ENCODE results near the gene SKAP2. TPM values are rescaled to one million over a fixed set of nuclear protein-coding genes. Genes with fewer than 3 reads are reported as not detected.

SKAP2 gene
- total RNA-seq, 2 experiments from 2014 or later, result 12.9 to 16.0 TPM

DNA sequence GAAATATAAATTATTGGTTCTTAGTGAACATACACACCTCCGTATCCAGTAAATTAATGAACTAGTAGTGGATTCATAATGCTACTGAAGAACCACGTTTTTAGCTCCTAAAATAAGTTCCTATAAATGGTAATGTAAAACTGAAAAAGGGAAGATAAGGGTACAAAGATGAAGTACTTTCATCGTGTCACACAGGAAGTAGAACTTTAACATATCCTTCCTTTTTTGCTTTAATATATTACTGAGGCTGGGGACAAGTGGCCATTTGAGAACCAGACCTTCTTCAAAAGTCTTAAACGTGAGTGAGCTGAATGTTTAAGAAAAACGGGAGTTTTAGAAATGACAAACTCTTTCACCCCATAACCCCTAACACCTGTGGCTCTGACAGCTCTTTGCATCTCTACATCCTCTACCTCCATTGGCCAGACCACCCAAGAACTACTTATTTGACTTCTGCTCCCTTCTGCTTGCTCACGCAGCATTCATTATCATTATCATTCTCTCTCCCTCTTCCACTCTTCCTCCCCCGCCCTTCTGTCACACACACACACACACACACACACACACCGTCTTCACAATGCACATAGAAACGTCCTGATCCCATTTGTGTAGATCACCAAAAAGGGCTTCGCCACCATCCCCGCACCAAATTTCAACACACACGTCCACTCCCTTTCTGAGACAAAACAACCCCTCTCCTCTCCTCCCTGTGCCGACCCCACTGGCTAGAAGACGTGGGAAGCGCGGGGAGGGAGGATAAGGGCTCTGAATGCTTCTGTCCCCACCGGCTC is 677 bp downstream of the SKAP2 start:
- POLR2A ChIA-PET, result no interaction called here

DNA sequence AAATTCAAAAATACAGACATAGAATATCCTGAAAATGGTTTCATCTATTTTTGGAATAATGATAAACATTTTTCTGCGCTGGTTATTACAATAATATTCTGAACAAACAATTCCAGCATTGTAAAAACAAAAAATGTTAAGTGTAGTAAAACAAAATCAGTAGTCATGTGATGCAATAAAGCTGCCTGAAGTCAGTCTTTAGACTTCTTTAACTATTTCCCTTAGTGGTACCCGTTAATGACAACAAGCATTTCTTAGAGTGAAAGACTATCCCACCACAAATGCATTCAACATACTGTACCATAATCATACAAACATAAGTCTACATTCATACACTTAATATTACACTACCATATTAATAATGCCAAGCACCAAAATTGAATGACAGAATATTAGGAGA is 1.6 kb downstream of the SKAP2 start:
- ATAC-seq (ENCODE audit: low read depth), result no peak
- Mint-ChIP-seq H3K27me3 (peaks cover 49% of the 10 kb centered on the region), H3K9me3 (peaks cover 2% of the 10 kb centered on the region), H3K36me3 (peaks cover 1% of the 10 kb centered on the region), H3K27ac (no peak overlapping the region), H3K4me3 (no peak overlapping the region), H3K4me1 (peaks cover 16% of the 10 kb centered on the region)
- POLR2A ChIA-PET, result no interaction called here
- no peak for DNase-seq

More for the DNA sequence above, 677 bp downstream of the SKAP2 start:
- Mint-ChIP-seq H3K27ac (peak overlapping the region; percentile 89), H3K4me1 (peaks cover 13% of the 10 kb centered on the region), H3K36me3 (no peaks in the 10 kb centered on the region), H3K27me3 (peaks cover 44% of the 10 kb centered on the region), H3K9me3 (peaks cover 2% of the 10 kb centered on the region), H3K4me3 (peak overlapping the region; percentile 96)
- ATAC-seq (ENCODE audit: low read depth) (peak; percentile 7), DNase-seq (no peak)

DNA sequence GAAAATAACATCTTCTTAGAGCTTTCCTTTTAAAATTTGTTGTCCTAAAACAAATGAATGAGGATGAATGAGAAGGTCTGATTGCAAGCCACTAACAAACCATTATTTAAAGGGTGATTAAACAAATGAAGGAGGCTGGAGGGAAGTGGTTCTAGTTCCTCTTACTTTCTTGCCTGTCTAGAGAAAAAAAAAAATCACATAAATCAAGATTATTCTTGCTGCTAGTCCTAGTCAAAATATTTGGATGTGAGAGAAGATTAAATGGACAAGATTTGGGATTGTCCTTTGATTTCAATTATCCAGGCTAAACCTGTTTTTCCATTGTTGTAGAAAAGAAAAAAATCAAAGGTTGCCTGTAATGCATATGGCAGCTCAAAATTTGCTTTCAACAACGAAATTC is 3.3 kb downstream of the SKAP2 start:
- Mint-ChIP-seq H3K9me3 (no peaks in the 10 kb centered on the region), H3K36me3 (peaks cover 1% of the 10 kb centered on the region), H3K27ac (no peak overlapping the region), H3K4me3 (no peak overlapping the region), H3K27me3 (peaks cover 54% of the 10 kb centered on the region), H3K4me1 (peaks cover 20% of the 10 kb centered on the region)
- ATAC-seq (ENCODE audit: low read depth) (no peak), DNase-seq (no peak)
- POLR2A ChIA-PET, result no interaction called here

DNA sequence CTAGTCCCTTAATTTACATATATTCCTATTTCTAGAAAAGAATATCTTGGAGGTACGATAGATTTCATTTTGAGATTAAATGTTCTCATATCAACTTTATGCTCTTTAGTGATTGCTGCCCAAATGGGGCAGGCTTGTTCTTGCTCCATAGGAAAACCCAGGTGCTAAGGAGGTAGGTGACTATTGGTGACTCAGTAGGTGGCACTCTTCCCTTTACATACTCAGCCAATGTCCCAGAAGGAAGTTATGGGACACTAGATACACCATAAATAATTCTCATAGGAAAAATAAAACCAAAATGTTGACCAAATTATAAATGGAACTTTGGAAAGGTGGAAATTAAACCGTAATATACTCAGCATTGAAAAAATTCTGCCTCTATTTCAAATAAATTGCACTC is 4.0 kb downstream of the SKAP2 start:
- Mint-ChIP-seq H3K4me3 (no peak overlapping the region), H3K27me3 (peaks cover 59% of the 10 kb centered on the region), H3K9me3 (no peaks in the 10 kb centered on the region), H3K27ac (no peak overlapping the region), H3K4me1 (peaks cover 20% of the 10 kb centered on the region), H3K36me3 (peaks cover 1% of the 10 kb centered on the region)
- POLR2A ChIA-PET, result no interaction called here
- DNase-seq (no peak), ATAC-seq (ENCODE audit: low read depth) (no peak)

DNA sequence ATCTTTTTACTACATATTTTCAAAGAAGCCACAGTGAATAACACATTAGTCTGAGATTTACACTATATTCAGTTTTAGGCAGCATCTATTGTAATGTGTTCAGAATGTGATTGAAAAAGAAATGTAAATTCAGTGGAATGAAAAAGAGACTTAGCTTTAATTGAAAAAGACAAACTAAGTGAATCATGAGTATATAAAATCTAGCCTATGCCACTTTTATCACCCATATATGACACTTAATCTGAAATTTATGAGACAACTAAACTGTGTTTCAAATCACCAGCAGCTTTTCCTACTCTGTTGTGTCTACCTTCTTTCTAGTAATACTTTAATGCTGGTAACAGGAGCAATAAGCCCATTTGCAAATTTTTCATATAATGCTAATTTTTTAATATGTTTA is 4.7 kb downstream of the SKAP2 start:
- no peak overlapping the region for H3K27ac Mint-ChIP-seq
- H3K4me1 Mint-ChIP-seq, result peaks cover 18% of the 10 kb centered on the region
- no peak overlapping the region for H3K4me3 Mint-ChIP-seq
- POLR2A ChIA-PET, result no interaction called here
- peaks cover 1% of the 10 kb centered on the region for H3K36me3 Mint-ChIP-seq
- ATAC-seq (ENCODE audit: low read depth) (no peak), DNase-seq (no peak)
- no peaks in the 10 kb centered on the region for H3K9me3 Mint-ChIP-seq
- peaks cover 63% of the 10 kb centered on the region for H3K27me3 Mint-ChIP-seq

DNA sequence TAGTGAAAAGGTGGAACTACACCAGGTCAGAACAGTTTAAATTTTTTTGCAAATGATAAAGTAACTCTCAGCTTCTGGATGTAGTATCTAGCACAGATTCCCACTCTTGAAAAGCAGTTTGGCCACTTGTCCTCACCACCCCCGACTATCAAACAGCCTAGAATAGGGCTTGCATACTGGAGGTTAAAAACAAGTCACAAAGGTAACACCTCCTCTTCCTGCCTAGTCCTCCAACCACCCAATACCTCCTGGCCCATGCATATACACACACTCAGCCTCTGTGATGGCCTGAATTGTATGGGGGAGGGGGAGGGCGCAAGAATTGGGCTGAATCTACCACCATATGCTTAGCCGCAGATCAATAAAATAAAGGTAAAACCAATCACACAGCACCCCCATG is 5.7 kb downstream of the SKAP2 start:
- H3K4me1 Mint-ChIP-seq, result peaks cover 13% of the 10 kb centered on the region
- no peak overlapping the region for H3K4me3 Mint-ChIP-seq
- POLR2A ChIA-PET, result interaction anchor here (0.6 kb wide), 1 partner anchor 1283 kb away, joined by 4 read pairs; no protein-coding TSS in a partner anchor
- ATAC-seq (ENCODE audit: low read depth) (no peak), DNase-seq (no peak)
- no peak overlapping the region for H3K27ac Mint-ChIP-seq
- H3K9me3 Mint-ChIP-seq, result no peaks in the 10 kb centered on the region
- peaks cover 1% of the 10 kb centered on the region for H3K36me3 Mint-ChIP-seq
- H3K27me3 Mint-ChIP-seq, result peaks cover 60% of the 10 kb centered on the region

DNA sequence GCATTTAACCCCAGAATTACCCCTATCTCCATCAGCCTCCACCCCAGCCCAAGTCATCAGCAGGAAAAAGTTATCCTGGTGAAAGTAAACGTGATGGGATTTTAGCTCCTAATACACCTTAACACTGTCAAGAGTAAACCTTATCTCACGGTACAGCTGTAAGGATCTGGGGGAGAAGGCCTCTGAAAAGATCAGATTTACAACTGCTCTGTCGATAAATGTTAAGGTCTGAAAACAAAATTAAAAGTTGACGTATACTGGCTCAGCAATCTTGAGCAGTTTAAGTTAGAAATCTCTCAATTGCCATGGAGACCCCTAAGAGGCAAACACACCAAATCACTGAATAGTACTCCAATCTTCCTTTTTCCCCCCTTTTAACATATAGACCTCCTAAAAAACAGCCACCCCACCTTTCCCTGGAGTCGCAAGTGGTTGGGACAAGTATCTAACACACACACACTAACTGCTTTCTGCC is 6.1 kb downstream of the SKAP2 start:
- ATAC-seq (ENCODE audit: low read depth) (no peak), DNase-seq (no peak)
- H3K36me3 Mint-ChIP-seq, result peaks cover 1% of the 10 kb centered on the region
- no peaks in the 10 kb centered on the region for H3K9me3 Mint-ChIP-seq
- H3K4me3 Mint-ChIP-seq, result no peak overlapping the region
- H3K27ac Mint-ChIP-seq, result no peak overlapping the region
- peaks cover 9% of the 10 kb centered on the region for H3K4me1 Mint-ChIP-seq
- peaks cover 58% of the 10 kb centered on the region for H3K27me3 Mint-ChIP-seq
- POLR2A ChIA-PET, result no interaction called here

DNA sequence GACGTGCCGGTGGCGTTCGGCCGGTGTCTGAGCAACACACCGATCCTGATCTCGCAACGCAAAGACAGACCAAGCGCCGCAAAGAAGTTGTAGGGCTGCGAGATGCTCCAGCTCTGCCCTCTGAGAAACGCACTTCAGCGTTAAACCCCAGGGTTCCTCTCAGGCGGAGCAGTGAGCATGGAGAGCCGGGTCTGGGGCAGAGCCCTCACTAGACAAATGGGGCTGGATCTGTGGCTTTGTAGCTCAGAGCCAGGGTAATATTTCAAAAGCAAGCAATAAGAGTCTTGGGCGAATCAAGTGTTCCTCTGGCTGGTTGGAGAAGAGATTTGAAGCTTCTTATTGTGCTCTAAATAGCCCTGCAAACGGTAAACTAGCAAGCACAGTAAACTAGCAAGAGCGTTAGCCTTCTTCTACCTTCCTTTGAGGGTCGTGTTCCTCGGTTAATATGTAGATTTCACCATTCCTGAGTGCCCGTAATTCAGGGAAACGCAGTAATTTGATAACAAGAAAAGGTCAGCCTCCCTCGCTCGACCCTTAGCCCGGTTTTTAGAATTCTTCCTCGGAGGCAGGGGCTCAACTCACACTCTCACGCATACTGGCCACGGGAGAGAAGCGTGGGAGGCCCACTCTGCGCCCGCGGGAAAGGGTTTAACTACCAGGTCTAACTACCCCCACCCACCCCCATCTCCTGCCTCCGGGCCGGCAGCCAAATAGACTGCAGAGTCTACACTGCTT is 6.7 kb downstream of the SKAP2 start:
- H3K4me1 Mint-ChIP-seq, result peaks cover 7% of the 10 kb centered on the region
- no peak overlapping the region for H3K4me3 Mint-ChIP-seq
- H3K27ac Mint-ChIP-seq, result no peak overlapping the region
- no peaks in the 10 kb centered on the region for H3K9me3 Mint-ChIP-seq
- peaks cover 1% of the 10 kb centered on the region for H3K36me3 Mint-ChIP-seq
- peaks cover 58% of the 10 kb centered on the region for H3K27me3 Mint-ChIP-seq
- POLR2A ChIA-PET, result interaction anchor here (0.7 kb wide), 1 partner anchor 15 kb away, joined by 3 read pairs; no protein-coding TSS in a partner anchor
- DNase-seq (no peak), ATAC-seq (ENCODE audit: low read depth) (no peak)

DNA sequence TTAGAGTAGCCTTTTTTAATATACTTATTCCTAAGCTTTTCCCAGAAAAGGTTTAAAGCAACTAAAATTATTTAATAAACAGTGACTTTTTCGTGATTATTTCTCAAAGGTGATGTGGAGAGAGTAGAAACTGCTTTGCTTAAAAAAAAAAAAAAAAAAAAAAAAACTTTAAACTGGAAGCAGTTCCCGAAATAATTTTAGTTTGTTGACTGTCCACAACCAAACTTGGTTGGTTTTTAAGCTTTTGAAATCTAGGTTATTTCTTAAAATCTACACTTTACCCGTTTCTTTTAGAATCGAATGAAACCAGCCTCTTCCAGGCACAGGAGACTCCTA is 7.3 kb downstream of the SKAP2 start:
- POLR2A ChIA-PET, result interaction anchor here (0.7 kb wide), 1 partner anchor 16 kb away, joined by 3 read pairs; no protein-coding TSS in a partner anchor
- Mint-ChIP-seq H3K9me3 (no peaks in the 10 kb centered on the region), H3K27me3 (peaks cover 53% of the 10 kb centered on the region), H3K4me3 (no peak overlapping the region), H3K27ac (no peak overlapping the region), H3K4me1 (peaks cover 7% of the 10 kb centered on the region), H3K36me3 (peaks cover 1% of the 10 kb centered on the region)
- ATAC-seq (ENCODE audit: low read depth) (no peak), DNase-seq (no peak)

DNA sequence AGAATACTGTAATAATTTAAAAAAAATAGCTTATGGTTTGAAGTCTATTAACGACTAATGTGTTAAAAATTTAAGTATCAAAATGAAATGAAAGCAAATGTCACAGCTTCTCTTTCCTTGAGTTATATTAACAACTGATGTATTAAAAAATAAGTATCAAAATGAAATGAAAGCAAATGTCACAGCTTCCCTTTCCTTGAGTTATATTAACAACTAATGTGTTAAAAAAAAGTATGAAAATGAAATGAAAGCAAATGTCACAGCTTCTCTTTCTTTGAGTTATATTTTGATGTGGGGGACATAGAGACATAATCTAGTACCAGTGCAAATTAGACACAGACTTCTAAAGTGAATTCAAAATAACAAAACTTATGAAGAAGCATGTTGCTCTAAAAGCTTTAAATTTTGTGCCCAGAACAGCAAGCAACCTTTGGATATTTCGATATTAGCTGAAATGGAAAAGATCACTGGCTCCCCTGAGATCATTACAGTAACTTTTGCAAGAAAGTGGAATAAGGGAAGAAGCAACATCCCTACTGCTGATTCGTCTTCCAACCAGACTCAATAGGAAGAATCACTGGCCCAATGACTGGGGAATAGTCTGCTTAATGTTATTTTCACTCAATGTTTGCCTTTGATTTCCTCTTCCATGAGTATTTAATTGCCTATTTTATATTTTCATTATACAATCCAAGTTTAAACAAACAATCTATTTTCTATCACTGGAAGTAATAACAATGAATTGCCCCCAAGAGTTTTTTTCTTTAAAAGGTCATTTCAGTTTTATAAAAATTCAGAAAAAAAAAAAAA is 8.0 kb downstream of the SKAP2 start:
- H3K4me1 Mint-ChIP-seq, result peaks cover 7% of the 10 kb centered on the region
- H3K27ac Mint-ChIP-seq, result no peak overlapping the region
- ATAC-seq (ENCODE audit: low read depth) (no peak), DNase-seq (no peak)
- peaks cover 1% of the 10 kb centered on the region for H3K36me3 Mint-ChIP-seq
- H3K4me3 Mint-ChIP-seq, result no peak overlapping the region
- POLR2A ChIA-PET, result no interaction called here
- H3K27me3 Mint-ChIP-seq, result peaks cover 48% of the 10 kb centered on the region
- no peaks in the 10 kb centered on the region for H3K9me3 Mint-ChIP-seq

DNA sequence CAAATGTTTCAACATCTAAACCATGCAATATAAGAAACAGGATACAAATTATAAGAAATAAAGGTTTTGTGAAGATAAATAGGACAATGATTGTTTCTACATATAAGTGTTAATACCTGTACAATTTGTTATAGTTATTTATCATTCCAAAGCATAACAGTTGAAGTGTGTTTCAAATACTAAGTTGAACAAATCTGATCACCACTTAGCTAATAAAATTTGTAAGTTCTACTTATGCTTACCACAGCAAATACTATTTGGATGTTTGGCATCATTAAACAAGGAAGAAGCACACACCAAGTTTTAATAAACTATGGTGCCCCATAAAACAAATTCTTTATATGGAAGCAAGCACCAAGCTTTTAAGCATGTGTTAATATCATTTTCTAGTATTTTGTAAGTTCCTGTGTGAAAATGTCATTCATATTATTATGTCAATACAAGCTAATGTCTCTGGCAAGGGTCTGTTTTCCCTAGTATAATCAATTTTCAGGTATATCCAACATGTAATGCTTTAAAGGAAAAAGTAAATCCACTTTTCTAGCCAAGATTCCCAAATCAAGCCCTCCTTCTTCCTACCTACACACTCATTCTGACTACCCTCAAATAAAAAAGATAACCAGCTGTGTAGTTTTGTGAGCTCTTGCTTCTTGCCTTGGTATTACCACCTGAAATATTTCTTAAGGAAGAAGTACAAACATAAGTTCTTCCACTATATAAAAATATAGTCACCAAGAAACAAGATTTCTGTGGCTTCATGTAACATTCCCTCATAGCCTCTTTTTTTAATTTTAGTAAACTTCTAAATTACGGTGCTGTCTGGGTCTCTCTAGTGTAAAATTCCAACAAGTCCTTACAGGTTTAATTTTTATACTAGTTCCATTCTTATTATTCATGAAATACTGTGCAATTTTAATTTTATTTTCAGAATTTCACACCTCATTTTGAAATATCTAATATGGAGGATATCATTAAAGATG is 9.2 kb downstream of the SKAP2 start:
- Mint-ChIP-seq H3K9me3 (no peaks in the 10 kb centered on the region), H3K4me1 (peaks cover 7% of the 10 kb centered on the region), H3K36me3 (peaks cover 1% of the 10 kb centered on the region), H3K27me3 (peaks cover 42% of the 10 kb centered on the region), H3K27ac (no peak overlapping the region), H3K4me3 (no peak overlapping the region)
- no peak for DNase-seq
- ATAC-seq (ENCODE audit: low read depth), result no peak
- POLR2A ChIA-PET, result no interaction called here

DNA sequence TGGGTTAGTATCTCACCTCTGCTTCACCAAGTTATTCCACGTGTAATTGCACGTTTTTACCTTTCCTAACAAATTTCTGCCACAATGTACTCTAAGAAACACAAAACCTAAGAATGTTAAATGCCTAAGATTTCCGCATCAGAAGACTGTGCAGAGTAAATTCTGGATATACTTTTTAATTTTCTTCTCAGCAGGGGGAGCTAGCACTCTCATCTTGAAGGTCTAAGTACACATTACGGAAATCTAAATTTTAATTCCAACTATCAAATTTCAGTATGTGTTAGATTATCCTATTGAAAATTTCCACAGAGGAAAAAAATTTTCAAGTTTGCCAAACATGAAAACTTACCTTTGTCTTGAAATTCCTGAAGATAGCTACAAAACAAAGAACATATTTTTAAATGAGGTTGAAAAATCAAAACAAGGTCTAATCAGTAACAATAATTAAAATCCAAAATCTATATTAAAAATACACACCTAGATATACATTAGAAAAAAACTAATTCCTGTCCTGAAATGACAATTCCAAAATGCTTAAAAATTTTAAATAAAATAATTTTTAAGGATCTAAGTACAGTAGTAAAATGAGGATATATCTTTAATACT is 10.5 kb downstream of the SKAP2 start:
- ATAC-seq (ENCODE audit: low read depth), result no peak
- peaks cover 1% of the 10 kb centered on the region for H3K36me3 Mint-ChIP-seq
- no peak for DNase-seq
- no peak overlapping the region for H3K4me3 Mint-ChIP-seq
- no peak overlapping the region for H3K27ac Mint-ChIP-seq
- H3K9me3 Mint-ChIP-seq, result no peaks in the 10 kb centered on the region
- H3K27me3 Mint-ChIP-seq, result peaks cover 38% of the 10 kb centered on the region
- POLR2A ChIA-PET, result no interaction called here
- peaks cover 7% of the 10 kb centered on the region for H3K4me1 Mint-ChIP-seq

All from activated naive CD8-positive, alpha-beta T cell treated with anti-CD3 and anti-CD28 coated beads, Interleukin-2, amount 10 ng/mL, durations not matched to agents 7 days and 5 days (primary cell).